Stimulated activated CD4-positive, alpha-beta T cell treated with anti-CD3 and anti-CD28 coated beads, Interleukin-1b, Interleukin-23, amount 100 ng/mL, for 24 hours (primary cell): ENCODE results near the gene FIS1.
"Not testable (repeated sequence)": the region's sequence is repeated elsewhere in the genome, so short reads cannot be mapped to it uniquely, and the experiment has no call there.

ENCODE experiments used
- DNase-seq, 4 experiments: peaks; one replicate each; pipeline ENCODE4 v3.0.0-alpha.2; 2020; ENCODE audit warnings: low read depth in 4 of 4, low spot score in 1 of 4

The FIS1 gene

DNA sequence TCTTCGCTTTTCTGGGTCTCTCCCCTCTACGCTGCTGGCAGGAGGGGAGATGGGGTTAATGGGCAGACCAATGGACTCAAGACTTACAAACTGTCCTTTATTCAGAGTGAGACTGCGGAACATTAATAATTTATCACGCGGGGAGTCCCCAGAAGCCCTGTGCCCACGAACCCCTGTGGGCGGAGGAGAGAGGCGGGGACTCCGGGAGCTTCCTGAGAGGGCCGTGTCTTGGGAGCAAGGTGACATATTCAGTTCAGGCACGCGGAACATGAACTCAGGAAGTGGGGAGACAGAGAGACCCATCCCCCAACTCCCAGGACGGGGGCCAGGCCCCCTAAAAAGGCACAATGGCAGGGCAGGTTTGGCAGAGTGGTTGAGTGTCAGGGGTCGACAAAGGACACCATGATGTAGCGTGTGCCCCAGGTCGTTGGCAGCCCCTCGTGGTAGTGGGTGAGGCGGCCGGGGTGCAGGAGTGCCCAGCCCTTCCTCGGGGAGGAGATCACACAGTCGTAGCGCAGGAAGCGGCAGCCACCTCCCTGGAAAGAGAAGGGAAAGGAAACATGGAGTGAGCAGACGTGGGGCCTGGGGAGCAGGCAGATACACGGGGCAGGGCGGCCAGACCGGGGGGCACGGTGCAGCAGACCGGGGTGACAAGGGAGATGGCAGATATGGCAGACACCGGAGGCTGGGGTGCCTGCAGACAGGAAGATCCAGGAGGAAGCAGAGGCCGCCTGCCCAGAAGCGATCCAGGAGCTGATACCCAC lies 38.8 kb downstream of the FIS1 start:
- no peak for DNase-seq

DNA sequence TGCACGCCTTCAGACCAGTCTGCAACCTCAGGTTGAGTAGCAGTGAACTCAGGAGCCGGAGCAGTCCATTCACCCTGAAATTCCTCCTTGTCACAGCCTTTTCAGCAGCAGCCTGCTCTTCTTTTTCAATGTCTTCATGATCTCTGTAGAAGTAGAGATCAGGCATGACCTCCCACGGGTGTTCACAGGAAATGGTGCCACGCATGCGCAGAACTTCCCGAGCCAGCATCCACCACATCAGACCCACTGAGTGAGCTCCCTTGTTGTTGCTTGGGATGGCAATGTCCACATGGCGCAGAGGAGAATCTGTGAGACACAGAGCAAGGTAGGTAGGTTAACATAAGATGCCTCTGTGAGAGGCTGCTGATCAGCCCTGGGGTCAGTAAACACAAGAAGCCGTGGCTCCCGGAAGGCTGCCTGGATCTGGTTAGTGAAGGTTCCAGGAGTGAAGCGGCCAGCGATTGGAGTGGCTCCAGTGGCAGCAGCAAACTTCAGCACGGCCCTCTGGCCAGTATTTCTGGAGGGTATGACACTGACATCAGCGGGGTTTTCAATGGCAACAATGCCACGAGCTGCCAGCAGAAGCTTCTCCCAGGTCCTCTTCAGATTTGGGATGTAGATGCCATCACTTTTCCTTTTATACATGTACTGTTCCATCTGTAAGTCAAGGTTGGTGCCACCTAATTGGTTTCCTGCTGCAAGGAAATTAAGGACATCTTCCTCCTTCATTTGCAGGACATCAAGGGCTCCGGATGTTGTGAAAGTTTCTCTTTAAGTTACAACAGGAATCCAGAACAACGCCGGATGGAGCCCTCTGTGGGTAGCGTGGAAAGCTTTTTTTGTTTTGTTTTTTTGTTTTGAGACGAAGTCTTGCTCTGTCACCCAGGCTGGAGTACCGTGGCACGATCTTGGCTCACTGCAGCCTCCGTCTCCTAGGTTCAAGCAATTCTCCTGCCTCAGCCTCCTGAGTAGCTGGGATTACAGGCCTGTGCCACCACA lies 40.8 kb downstream of the FIS1 start:
- DNase-seq, result not testable (repeated sequence)

DNA sequence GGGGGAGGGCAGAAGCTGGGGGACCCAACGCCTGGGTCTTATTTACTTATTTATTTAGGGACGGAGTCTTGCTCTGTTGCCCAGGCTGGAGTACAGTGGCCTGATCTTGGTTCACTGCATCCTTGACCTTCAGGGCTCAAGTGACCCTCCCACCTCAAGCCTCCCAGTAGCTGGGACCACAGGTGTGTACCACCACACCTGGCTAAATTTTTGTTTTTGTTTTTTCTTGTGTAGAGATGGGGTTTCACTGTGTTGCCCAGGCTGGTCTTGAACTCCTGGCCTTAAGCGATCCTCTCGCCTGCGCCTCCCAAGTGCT lies 42.3 kb downstream of the FIS1 start:
- DNase-seq, result no peak

DNA sequence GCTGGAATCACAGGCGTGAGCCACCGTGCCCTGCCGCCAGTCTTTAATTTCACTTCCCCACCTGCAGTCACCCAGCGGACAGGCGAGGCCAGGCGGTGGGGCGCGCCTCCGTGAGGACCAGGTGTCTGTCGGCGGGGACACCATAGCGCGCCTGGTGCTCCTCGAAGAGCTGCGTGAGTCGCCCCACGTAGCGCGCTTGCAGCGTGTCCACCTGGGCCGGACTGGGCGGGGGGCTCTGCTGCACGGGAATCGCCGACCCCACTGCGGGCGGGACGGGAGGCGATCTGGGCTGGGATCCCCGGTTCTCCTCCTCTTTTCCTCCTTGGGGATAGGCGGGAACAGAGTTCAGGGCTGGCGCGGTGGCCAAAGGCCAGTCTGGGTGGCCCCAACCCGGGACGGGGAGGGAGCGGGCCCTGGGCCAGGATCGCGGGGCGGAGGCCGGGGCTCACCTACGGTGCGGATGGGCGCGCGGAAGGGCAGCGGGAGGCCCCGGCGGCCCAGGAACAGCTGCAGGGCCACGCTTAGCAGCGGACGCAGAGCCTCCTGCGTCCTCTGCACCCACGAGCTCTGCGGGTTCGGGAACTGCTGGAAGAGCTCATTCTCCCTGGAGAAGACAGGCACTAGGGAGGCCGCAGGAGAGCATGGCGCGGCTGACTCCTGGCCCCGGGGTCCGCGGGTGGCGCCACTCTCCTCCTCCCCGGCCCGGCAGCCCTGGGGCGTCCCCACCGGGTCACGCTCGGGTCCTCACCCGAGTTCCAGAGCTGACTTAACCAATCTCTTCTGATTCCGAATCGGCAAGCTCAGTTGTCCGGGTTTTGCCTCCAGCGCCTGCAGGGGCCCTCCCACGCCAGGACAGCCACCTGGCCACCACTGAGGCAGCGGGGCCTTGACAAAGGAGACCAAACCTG lies 42.9 kb downstream of the FIS1 start:
- no peak for DNase-seq

DNA sequence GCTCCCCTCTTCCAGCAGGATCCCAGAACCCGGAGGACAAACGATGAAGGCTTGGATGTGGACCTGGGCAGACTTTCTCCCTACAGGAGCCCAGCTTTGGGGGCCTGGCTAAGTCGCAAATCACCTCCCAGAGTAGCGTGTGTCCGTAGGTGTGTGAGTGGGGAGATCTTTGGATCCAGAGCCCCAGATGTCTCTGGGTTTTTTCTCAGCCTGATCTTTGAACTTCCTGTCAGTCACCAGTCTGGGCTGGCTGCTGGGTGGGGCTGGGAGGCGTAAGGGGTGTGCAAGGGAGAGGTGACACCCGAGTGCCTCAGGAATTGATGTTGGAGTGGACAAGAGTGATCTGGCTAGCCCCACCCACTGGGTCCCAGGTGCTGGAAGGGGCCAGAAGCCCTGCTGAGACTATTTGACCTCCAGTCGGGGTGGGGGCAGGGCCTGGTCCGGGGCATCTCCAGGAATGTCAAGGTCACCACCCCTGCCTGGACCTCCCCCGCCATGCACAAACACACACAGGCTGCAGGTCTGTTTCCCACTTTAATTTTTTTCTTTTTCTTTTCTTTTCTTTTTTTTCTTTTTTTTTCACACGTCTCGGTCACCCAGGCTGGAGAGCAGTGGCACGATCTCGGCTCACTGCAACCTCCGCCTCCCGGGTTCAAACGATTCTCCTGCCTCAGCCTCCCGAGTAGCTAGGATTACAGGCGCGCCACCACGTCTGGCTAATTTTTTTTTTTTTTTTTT lies 43.9 kb downstream of the FIS1 start, which contains the start of gene MOGAT3:
TSS of gene MOGAT3 (minus strand) at position 175 of the 738 bp plus-strand sequence. CDS start 182 bp downstream, outside the sequence.
- no peak for DNase-seq

DNA sequence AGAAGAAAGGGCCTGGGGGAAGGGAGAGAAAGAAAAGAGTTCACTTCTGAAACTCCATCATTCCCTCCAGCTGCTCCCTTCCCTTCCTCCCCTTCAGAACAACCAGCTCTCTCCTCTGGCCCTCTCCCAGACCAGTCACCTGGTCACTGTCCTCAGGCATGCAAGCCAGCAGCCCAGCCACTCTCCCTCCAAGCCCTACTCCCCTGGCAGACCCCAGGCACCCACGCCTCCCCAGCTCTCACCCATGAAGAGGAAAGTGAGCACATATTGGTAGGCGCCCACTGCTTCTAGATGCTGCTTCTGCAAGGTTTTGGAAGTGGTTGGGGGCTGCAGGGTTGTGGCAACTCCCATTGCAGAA lies 44.4 kb downstream of the FIS1 start:
- no peak for DNase-seq

DNA sequence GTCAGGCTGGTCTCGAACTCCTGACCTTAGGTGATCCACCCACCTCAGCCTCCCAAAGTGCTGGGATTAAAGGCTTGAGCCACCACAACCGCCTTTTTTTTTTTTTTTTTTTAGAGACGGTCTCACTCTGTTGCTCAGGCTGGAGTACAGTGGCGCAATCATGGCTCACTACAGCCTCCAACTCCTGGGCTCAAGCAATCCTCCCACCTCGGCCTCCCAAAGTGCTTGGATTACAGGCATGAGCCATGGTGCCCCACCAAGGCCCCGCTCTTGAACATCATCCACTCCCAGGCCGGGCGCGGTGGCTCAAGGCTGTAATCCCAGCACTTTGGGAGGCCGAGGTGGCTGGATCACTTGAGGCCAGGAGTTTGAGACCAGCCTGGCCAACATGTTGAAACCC lies 45.4 kb downstream of the FIS1 start:
- not testable (repeated sequence) for DNase-seq

DNA sequence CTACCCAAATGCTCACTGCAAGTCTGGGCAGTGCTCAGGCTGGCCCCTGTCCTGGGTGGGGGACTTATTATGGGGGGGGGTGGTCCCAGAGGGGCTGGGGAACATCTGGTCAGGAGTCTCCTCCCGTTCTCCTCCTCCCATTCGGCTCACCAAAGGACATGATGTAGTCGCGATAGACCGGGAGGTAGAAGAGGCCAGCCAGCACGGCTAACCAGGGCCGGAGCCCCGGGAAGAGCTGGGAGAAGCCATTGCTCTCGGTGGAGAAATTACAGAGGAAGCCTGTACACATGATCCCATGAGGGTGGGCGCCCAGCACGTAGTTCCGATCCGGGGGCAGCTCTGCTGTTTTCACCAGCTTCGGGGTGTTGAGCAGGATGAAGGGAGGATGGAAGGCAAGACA lies 46.4 kb downstream of the FIS1 start:
- no peak for DNase-seq

DNA sequence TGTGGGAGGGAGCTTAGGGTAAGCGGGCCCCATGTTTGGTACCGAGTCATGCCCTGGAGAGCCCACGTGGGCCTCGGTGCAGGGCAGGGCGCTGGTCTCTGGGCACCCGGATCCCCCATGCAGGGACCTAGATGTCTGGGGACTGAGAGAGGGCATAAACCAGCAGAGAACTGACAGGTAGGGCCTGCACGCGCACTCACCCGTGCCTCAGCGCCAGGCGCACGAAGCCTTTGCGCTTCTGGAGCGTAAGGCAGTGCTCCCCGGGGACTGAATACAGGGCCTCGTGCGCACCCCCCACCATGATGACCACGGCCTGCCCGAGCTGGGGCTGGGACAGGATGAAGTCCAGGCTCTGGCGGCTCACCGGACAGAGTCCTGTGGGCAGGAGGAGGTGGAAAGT lies 46.9 kb downstream of the FIS1 start:
- no peak for DNase-seq

DNA sequence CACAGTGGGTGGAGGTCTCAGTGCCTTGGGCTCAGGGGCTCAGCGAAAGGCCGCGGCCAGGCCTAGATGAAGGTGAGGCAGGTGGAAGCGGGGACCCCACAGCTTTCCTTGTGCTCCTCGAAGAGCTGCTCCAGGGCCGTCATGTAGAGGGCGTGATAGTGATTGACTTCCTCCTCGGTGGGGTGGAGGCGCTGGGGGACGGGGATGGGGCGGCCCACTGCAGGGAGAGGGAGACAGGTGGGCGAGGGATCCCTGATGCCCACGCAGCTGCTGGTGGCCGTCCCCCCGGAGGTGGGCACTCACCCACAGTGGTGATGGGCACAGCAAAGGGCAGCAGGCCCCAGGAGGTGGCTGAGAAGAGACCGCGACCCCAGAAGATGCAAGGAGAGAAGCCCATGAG lies 49.0 kb downstream of the FIS1 start:
- no peak for DNase-seq
